GM21515 (cell line): Measurements from ENCODE around the gene RPS19BP1.

Source experiments
- ATAC-seq: cut with Tn5 transposase; IDR thresholded peaks from one replicate; pipeline ENCODE4 v1.9.1; 2021; ENCODE audit not compliant: unreplicated experiment

Gene RPS19BP1, protein sequence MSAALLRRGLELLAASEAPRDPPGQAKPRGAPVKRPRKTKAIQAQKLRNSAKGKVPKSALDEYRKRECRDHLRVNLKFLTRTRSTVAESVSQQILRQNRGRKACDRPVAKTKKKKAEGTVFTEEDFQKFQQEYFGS

DNA sequence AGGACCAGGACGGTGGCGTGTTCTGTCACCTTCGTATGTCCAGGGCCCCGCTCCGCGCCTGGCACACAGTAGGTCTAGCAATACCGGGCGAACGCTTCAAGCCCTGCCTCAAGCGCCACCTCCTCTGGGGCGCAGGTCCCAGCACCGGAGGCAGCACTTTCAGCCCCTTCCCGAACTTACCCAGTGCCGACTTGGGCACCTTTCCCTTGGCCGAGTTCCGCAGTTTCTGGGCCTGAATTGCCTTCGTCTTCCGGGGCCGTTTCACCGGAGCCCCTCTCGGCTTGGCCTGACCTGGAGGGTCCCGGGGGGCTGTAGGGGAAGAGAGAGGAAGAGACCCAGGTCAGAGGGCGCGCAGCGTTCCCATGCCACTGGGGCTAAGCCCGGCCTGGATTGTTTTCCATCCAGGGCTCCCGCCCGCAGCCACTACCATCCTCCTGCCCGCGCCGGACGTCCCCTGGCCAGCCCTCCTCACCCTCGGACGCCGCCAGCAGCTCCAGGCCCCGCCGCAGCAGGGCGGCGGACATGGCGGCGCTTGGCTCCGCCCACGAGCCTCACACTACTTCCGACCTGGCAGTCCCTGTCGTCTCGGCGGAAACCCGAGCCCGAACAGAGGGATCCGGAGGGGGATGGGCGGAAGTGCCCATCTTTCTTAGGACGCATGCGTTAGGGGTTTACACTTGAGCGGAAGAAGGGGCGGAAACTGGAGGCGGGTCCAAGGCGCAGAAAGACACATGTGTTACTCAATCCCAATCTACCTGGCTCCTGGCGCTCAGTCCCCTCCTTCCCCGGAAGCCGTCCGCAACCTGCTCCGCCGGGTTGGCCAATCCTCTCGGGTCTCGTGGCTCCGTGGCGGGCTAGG, at the start of gene RPS19BP1:
Gene RPS19BP1, minus strand, starts transcription at position 534 of the 859 bp plus-strand sequence. Its CDS starts 10 bp downstream, at position 524.
- ATAC-seq = peak; percentile 61

DNA sequence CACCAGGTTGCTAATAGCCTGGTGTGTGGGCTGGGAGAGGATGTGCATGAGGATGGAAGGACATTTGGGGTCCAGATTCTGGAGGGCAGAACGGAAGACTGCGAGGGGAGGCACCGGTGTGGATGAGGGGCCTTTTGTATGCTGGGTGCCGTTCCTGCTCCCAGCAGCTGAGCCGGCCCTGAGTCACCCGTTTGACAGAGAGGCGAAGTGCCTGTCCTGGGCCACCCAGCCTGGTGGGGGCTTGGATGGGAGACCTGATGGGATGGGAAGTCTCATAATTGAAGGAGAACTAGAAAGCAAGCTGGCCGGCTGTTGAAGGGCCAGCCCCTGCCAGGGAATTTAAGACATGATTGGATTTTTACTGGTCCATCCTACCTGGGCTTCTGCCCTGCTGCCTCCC, 48.8 kb upstream of the RPS19BP1 start:
- ATAC-seq = no peak

DNA sequence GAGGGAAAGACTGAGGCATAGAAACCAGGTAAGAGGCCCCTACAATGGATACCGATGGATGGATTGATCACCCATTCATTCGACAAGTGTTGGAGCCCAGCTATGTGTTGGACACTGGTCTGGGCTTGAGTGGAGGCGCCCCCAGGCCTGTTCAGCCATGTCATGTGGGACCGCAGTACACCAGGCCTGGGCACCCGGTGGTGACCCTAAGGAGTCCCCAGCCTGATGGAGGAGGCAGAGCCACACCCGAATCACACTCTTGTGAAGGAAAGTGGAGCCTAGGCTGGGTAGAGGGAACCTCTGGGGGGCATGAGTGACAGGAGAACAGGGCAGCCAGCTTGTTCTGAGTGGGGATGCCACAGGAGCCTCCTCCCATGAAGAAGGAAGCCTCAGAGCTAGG, 48.2 kb upstream of the RPS19BP1 start:
- ATAC-seq = no peak

DNA sequence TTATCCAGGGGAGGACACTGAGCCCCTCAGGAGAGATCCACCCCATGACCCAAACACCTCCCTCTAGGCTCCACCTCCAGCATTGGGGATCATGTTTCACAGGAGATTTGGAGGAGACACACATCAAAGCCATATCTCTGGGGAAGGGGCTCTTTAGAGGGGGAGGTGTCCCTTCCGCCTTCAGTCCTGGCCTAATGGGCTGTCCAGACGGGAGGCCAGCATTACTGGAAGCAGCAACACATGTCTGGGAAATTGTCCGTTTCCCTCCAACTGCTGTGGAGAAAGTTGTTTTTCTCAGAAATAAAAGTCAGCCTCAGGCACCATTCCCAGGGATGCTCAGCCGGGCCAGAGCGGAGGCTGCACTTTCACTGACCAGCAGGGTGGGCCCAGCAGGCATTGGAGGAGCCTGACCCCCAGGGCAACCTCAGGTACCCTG, 47.5 kb upstream of the RPS19BP1 start:
- ATAC-seq = no peak

DNA sequence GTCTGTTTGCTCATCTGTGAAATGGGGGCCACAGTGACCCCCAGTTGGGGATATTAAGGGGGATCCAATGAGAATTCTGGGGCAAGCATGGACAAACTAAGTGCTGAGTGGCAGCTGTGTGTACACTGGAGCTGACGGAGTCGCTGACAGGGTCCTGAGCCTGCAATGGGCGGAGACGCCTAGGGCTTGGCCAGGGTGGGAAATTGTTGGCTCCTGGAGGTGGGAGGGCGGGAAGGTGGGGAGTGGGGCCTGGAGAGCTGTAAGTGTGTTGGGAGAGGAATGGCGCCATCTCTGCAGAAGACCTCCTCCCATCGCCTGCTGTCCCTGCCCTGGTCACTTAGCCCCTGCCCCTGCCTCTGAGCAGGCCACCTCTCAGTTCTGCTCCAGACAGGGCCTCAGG, 45.4 kb upstream of the RPS19BP1 start:
- no peak for ATAC-seq

DNA sequence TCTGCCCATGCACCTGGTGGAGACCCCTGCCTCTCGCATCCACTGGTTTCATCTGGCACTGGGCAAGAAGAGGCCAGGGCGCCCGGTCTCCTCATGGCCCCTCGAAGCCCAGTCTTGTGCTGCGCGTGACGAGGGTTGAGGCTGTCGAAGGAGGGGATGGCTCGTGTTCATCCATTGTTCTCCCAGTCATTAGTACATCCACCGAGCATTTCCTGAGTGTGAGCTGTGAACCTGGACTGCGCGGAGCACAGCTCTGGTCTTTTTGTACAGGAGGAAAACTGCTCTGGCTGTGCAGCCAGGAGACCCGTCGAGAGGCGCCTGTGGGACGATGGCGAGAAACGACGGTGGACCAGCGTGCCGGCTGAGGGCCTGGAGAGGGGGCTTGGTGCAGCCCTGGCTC, 44.8 kb upstream of the RPS19BP1 start:
- no peak for ATAC-seq

DNA sequence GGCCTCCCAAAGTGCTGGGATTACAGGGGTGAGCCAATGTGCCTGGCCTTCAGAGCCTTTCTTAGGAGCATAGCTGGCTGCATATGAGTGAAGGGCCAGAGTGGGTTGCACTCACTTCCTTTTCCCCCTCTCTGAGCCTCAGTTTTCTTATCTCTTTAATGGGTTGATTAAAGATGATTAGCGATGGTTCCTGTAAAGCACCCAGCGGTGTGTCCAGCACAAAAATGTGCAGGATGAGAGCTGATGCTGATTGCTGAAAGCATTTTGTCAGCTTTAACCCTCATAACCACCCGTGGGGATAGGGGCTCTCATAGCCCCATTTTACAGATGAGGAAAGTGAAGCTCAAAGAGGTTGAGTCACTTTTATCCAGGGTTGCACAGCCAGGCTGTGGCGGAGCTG, 43.5 kb upstream of the RPS19BP1 start:
- ATAC-seq = no peak

DNA sequence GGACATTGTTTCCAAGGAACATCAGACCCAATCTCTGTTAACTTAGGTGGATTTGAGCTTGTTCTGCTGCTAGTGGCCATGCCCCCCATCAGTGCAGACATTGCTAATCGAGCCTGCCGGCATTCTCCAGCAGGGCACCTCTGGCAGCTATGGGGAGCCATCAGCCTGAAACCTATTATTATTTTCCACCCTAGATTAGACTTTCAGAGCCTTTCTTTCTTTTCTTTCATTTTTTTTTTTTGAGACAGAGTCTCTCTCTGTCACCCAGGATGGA, 42.9 kb upstream of the RPS19BP1 start:
- ATAC-seq = no peak

DNA sequence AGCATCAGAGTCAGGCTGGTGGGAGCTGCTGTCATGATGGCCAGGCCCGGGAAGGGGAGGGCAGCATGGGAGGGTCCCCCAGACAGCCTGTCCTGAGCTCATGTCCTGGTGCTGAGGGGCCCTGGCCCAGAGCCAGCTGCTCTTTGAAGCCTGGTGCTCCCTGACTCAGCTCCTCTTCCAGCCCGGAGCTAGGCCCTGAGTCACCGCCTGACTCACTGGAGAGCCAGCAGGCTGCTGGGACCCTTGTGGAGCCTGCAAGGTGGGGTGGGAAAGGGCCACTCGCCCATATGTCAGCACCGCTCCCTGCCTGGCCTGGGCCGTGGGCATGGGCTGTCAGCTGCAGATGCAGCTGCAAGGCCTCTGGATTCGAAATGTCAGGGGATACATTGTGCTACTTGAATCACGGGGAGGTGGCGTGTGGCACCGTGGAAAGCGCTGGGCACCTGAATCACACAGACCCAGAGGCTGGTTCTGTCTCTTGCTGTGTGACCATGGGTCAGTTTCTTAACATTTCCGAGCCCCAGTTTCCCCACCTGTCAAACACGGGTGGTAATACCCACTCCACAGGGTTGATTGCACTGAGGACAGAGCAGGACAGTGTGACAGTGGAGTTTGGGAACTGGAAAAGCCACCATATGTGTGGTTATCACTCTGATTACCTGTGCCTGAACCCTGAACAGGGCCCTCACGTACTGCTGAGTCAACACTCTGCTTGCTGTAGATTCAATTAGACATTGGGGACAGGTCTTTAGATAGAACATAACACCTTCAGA, 42.4 kb upstream of the RPS19BP1 start:
- no peak for ATAC-seq

DNA sequence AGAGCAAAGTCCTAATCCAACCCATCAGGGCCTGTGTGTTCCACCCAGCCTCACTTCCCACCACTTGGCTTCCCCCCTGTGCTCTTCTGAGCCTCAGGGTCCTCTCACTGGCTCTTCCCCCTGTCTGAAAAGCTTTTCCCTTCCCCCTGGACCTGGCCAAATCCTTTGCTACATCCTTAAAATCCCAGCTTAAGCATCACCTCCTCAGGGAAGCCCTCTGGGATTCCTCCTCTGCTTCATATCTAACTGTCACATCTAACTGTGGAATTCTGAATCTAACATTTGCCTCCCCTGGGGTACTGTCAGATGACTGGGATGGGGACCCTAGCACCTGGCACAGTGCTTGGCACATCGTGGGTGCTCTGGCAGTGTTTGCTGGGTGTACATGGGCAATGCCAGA, 39.0 kb upstream of the RPS19BP1 start:
- ATAC-seq = no peak

DNA sequence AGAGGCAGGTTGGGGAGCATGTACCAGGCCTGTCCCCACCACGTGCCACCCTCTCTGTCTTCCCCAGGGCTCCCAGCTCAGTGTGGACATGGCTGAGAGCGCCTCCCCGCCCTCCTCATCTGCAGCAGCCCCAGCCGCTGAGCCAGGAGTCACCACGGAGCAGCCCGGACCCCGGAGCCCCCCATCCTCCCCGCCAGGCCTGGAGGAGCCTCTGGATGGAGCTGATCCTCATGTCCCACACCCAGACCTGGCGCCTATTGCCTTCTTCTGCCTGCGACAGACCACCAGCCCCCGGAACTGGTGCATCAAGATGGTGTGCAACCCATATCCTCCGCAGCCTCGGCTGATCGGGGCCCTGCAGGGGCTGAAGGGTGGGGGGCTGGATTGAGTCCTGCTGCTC, 38.1 kb upstream of the RPS19BP1 start, which contains the start of gene CACNA1I:
Gene CACNA1I, plus strand, starts transcription at position 89 of the 400 bp plus-strand sequence. Its CDS starts 0 bp downstream, at position 89.
- ATAC-seq = no peak

DNA sequence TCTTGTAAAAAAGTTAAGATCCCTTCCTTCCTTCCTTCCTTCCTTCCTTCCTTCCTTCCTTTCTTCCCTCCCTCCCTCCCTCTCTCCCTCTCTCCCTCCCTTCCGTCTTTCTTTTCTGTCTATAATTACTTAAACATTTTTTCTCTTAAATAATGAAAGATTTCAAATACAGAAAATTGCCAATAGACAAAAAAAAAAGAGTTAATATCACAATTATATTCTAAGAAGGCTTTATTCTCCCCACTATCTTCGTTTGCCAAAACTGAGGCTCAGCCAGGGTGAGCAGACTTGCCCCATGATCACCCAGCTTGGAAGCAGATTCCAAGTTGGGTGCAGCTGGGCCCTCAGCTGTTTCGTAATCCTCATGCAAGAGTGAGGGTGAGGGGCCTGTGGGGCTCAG, 37.7 kb upstream of the RPS19BP1 start:
- no peak for ATAC-seq

DNA sequence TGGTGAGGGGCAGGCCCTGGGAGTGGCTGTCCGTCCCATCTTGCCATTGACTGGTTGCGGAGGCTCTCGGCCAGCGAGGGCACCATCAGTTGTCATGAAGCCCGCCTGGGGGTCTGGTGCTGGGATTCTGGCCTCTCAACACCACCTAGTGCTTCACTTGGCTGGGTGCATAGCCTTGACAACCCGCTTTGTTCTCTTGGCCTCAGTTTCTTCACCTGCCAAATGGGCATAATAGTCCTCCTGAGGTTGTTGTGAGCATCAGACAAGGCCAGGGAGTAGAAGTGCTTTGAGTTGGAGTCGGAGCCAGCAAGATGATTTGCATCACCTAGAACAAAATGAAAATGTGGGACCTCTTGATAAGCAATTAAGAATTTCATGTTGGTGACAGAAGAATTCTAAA, 36.5 kb upstream of the RPS19BP1 start:
- no peak for ATAC-seq

DNA sequence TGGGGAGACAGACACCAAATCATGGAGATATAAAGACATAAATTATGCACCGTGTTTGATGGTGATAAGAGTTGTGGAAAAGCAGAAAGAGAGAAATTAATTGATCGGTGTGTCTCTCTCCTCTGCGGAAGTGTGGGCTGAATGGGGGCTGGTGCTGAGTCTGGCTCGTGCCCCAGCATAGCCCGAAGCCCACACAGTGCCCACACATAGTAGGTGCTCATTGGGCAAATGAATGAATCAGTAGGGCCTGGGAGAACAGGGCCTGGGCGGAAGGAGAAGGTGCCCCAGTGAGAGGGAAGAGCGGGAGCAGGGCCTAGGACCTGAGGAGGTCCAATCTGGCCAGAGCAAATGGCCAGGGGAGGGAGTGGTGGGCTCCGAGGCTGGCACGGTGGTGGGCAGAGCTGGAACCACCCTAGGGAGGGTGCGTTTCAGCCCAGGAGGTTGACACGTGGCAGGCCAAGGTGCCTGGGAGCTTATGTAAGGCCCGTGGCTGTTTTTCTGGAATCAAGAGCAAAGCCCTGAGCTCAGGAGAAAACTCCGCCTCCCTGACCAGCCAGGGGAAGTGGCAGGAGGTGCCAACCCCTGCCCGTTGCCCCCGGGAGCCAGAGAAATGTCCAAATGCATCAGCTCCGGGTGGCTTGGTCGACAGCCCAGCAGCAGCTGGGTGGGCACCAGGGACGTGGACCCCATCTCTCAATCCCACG, 35.9 kb upstream of the RPS19BP1 start:
- ATAC-seq = no peak

DNA sequence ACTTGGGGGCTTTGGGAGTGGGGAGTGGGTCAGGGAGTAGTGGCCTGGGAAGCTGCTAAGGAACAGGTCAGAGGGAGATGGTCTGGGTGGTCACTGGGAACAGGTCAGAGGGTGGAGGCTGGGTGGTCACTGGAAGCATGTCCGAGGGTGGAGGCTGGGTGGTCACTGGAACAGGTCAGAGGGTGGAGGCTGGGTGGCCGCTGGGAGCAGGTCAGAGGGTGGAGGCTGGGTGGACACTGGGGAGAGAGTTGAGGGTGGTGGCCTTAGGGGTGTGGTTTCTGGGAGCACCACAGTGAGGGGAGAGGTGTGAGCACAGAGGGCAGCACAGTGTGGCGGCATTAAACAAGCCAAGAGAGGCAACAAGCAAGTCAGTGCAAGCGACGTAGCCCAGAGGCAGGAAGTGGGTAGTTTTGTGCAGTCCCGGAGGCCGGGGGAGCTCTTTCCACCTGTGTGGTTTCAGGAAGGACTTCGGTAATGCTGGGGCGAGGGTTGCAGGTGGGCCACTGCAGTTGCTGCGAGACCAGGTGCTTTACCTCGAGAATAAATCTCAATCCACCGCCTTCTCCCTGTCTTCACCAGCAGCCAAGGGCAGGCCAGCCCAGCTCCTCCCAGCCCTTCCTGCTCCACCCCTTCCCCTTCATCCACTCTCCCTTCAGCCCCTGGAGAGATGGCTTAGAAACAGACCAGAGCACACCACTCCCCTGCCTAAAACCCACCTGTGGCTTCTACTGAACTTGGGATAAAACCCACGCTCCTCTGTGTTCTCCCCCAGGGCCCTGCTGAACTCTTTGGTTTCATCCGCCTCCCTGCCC, 34.8 kb upstream of the RPS19BP1 start:
- no peak for ATAC-seq

DNA sequence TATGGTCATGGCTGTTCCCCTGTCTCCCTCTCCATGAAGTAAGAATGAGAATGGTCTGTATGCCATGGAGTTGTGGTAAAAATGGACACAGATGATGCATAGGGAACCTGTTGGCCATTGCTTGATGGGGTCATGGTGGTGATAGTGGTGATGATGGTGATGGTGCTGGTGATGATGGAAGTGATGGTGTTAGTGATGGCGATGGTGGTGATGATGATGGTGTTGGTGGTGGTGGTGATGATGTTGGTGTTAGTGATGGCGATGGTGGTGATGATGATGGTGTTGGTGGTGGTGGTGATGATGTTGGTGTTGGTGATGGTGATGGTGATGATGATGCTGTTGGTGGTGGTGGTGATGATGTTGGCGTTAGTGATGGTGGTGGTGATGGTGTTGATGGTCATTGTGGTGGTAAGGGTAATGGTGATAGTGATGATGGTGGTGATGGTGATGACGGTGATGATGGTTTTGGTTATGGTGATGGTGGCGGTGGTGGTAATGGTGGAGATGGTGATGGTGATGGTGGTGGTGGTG, 32.9 kb upstream of the RPS19BP1 start:
- no peak for ATAC-seq

DNA sequence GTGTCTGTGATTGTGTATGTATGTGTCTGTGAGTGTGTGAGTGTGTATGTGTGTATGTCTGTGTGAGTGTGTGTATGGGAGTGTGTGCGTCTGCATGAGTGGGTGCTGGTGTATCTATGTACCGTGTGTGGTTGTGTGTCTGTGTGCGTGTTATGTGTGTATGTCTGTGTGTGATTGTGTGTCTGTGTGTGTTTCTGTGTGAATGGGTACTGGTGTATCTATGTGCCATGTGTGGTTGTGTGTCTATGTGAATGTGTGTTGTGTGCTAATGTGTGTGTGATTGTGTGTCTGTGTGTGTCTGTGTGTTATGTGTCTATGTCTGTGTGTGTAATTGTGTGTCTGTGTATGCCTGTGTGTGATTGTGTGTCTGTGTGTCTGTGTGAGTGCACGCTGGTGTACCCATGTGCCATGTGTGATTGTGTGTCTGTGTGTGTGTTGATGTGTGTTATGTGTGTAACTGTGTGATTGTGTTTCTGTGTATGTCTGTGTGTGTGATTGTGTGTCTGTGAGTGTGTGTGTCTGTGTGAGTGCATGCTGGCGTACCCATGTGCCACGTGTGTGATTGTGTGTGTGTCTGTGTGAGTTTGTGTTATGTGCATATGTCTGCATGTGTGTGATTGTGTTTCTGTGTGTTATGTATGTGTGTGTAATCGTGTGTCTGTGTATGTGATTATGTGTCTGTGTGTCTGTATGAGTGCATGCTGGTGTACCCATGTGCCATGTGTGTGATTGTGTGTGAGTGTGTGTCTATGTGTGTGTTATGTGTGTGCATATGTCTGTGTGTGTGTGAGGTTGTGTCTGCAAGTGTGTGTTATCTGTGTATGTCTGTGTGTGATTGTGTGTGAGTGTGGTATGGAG, 31.3 kb upstream of the RPS19BP1 start:
- ATAC-seq = no peak

DNA sequence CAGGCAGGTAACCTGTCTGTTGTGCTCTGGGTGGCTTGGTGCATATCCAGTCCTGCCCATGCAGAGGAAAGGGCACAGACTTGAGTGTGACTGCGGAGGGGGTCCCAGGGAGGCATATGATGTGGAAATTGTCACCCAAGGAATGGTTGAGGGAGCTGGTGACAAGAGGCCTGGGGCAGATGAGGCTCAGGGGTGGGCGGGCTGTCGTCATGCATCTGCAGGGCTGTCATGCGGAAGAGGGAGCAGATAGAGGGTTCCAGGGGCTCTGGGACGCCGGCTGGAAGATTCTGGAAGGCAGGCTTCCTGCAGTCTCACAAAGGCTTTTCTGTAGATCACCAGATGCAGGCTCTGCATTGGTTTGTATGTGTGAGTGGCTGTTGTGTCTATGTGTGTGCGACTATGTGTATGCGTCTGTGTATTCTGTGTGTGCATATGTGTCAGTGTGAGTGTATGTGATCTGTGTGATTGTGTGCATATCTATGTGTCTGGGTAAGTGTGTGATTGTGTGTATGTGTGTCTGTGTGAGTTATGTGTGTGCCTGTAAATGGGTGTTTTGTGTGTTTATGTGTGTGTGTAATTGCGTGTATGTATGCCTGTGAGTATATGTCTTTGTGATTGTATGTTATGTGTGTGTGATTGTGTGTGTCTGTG, 30.4 kb upstream of the RPS19BP1 start:
- no peak for ATAC-seq

DNA sequence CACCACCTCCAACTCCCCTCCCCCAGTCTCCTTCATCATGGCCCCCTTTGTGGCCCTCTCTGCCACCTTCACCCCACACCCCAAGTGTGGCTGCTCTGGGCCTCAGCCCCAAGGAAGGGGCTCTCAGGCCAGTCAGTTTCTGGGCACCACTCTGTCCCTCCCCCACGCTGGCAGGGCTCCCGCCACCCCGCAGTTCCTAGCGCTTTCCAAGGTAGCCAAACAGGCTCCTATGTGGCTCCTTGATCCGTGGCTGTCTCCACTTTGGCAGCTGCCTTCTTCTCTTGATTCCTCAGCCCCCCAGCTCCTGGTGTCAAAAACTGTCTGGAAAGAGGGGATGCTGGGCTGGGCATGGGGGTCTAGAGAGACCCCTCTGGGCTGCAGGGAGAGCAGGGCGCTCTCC, 27.6 kb upstream of the RPS19BP1 start:
- ATAC-seq = no peak
